K562 (cell line): ENCODE measurements around the gene PRKAG2. TPM values are rescaled to one million over a fixed set of nuclear protein-coding genes. Genes with fewer than 3 reads are reported as not detected.

Source experiments
- BRD9 ChIP-seq: fragments of 450-650 bp; IDR thresholded peaks from 2 replicates; pipeline ENCODE4 v1.6.1; 2018; ENCODE audit warnings: low read depth; ENCODE audit not compliant: partially characterized antibody
- CREM ChIP-seq: IDR thresholded peaks from 2 replicates; pipeline ENCODE4 v1.6.1; 2014; ENCODE audit warnings: antibody characterized with exemption, low read depth
- DPF2 ChIP-seq: fragments of 450-650 bp; IDR thresholded peaks from 2 replicates; pipeline ENCODE4 v1.6.1; 2016
- GABPB1 ChIP-seq: sonication (generic); formaldehyde crosslinking; IDR thresholded peaks from 2 replicates; pipeline ENCODE4 v1.8.0; 2022; ENCODE audit warnings: mild to moderate bottlenecking, missing genetic modification reagents
- GATAD2B ChIP-seq: fragments of 450-650 bp; IDR thresholded peaks from 2 replicates; pipeline ENCODE4 v1.6.1; 2017; ENCODE audit warnings: mild to moderate bottlenecking, borderline replicate concordance
- GTF2A2 ChIP-seq: IDR thresholded peaks from 2 replicates; pipeline ENCODE4 v1.6.1; 2016; ENCODE audit warnings: mild to moderate bottlenecking, missing genetic modification characterization, missing compliant biosample characterization
- HDAC1 ChIP-seq, 2 experiments: fragments of 450-650 bp; IDR thresholded peaks; 2 replicates each; pipeline ENCODE4 v1.6.1; 2016 to 2017; ENCODE audit warnings: inconsistent platforms in 1 of 2, mild to moderate bottlenecking in 1 of 2, moderate library complexity in 1 of 2
- ILF3 ChIP-seq: fragments of 450-650 bp; IDR thresholded peaks from 2 replicates; pipeline ENCODE4 v1.6.1; 2018; ENCODE audit warnings: antibody characterized with exemption, mild to moderate bottlenecking, moderate library complexity, borderline replicate concordance
- KDM1A ChIP-seq, 2 experiments: fragments of 450-650 bp; IDR thresholded peaks; 2 replicates each; pipeline ENCODE4 v1.6.1; 2016; ENCODE audit warnings: mild to moderate bottlenecking in 2 of 2
- RBM22 ChIP-seq: fragments of 200-400 bp; formaldehyde crosslinking; IDR thresholded peaks from 2 replicates; pipeline ENCODE4 v1.6.1; 2018; ENCODE audit warnings: low read length, low read depth; ENCODE audit not compliant: poor library complexity, severe bottlenecking
- SP1 ChIP-seq: sonication (generic); formaldehyde crosslinking; IDR thresholded peaks from 2 replicates; pipeline ENCODE4 v1.8.1; 2022; ENCODE audit warnings: mild to moderate bottlenecking, missing genetic modification reagents
- SRF ChIP-seq, 2 experiments: fragments of 250-450, 450-650 bp in 1 of 2; sonication (Bioruptor Pico) in 1 of 2; sonication (generic) in 1 of 2; formaldehyde crosslinking; IDR thresholded peaks; 2 replicates each; pipeline versions ENCODE4 v1.5.0 to v1.5.1; 2020 to 2022; ENCODE audit warnings: mild to moderate bottlenecking in 1 of 2, missing genetic modification reagents in 1 of 2
- TCF3 ChIP-seq: sonication (generic); formaldehyde crosslinking; IDR thresholded peaks from 2 replicates; pipeline ENCODE4 v1.4.0; 2020; ENCODE audit warnings: mild to moderate bottlenecking, missing genetic modification reagents
- TGIF2 ChIP-seq: sonication (generic); formaldehyde crosslinking; IDR thresholded peaks from 2 replicates; pipeline ENCODE4 v1.8.1; 2022; ENCODE audit warnings: mild to moderate bottlenecking, missing genetic modification reagents, moderate library complexity
- ZC3H11A ChIP-seq: IDR thresholded peaks from 2 replicates; pipeline ENCODE4 v1.6.1; 2012; ENCODE audit warnings: low read depth, low read length, improper control_type of control experiment
- ZKSCAN1 ChIP-seq: fragments of 150-350 bp; IDR thresholded peaks from 2 replicates; pipeline ENCODE4 v1.6.1; 2016; ENCODE audit warnings: low read depth, low read length
- ZNF316 ChIP-seq: fragments of 450-650 bp; IDR thresholded peaks from 2 replicates; pipeline ENCODE4 v1.6.1; 2016
- ZNF354B ChIP-seq: fragments of 250-450 bp; sonication (Bioruptor Pico); IDR thresholded peaks from 2 replicates; pipeline ENCODE4 v1.4.0; 2020
- ZNF449 ChIP-seq: fragments of 250-450 bp; sonication (Bioruptor Pico); IDR thresholded peaks from 2 replicates; pipeline ENCODE4 v1.8.0; 2022; ENCODE audit warnings: moderate library complexity, mild to moderate bottlenecking, inconsistent platforms
- ZNF76 ChIP-seq: fragments of 250-450 bp; sonication (Bioruptor Pico); IDR thresholded peaks from 2 replicates; pipeline ENCODE4 v1.4.0; 2020; ENCODE audit warnings: mild to moderate bottlenecking, moderate library complexity, borderline replicate concordance
- ZNF778 ChIP-seq: fragments of 450-650 bp; formaldehyde crosslinking; IDR thresholded peaks from 2 replicates; pipeline ENCODE4 v1.4.0; 2020; ENCODE audit warnings: mild to moderate bottlenecking, moderate library complexity
- polyA plus RNA-seq, 8 experiments: library from polyadenylated mRNA; depleted of rRNA in 4 of 8; stranded (reverse) in 5 of 8; unstranded in 3 of 8; fragments of >200 nt; fragmentation: Nextera tagmentation in 2 of 8; fragmentation: Illumina TruSeq in 1 of 8; extraction: Ambion mirVana in 2 of 8; extraction: Trizol in 1 of 8; gene quantifications; 2 replicates each; pipeline versions ENCODE4 v1.2.1 to v1.2.3, GENCODE V29; 2011 to 2014; ENCODE audit warnings: inconsistent platforms in 1 of 8, missing spikeins in 1 of 8
- total RNA-seq, 7 experiments: library from RNA; depleted of rRNA in 6 of 7; stranded (reverse); fragments of >200 nt in 6 of 7; fragmentation: Illumina TruSeq in 2 of 7; extraction: Trizol in 2 of 7; gene quantifications; 2 replicates each; pipeline versions ENCODE4 v1.2.1 to v1.2.3, GENCODE V29; 2011 to 2021; ENCODE audit warnings: low replicate concordance in 1 of 7
- TF ChIP-seq, protein P1 (sequence below): sonication (generic); formaldehyde crosslinking; IDR thresholded peaks from 2 replicates; pipeline ENCODE4 v1.8.1; 2023; ENCODE audit warnings: mild to moderate bottlenecking, missing genetic modification reagents
- TF ChIP-seq, protein P2 (sequence below): fragments of 450-650 bp; formaldehyde crosslinking; IDR thresholded peaks from 2 replicates; pipeline ENCODE4 v1.4.0; 2020; ENCODE audit warnings: mild to moderate bottlenecking, mixed read lengths
- TF ChIP-seq, protein P3 (sequence below): fragments of 450-650 bp; formaldehyde crosslinking; IDR thresholded peaks from 2 replicates; pipeline ENCODE4 v1.4.0; 2020; ENCODE audit warnings: mild to moderate bottlenecking, moderate library complexity

The PRKAG2 gene
- total and polyA plus RNA-seq, 9 of the 15 experiments (the other 6 are each of a cell fraction or from before 2014, with no cell fraction given): 0.99 to 5.6 (median 3.3) TPM

- TF ChIP-seq ILF3 (no peak), TGIF2 (CRISPR knock-in tag) (0 out of 2 replicates have a peak, but pooled peaks have one; percentile 58), ZNF354B (CRISPR knock-in tag) (no peak), KDM1A (IDR thresholded peaks at IDR 0.05) (peak in 1 of 2 experiments; percentile 56; a peak in 1 of 4 replicates), ZC3H11A (no peak), BRD9 (no peak), ZNF316 (peak; percentile 72), ZKSCAN1 (0 out of 2 replicates have a peak, but pooled peaks have one; percentile 12), TCF3 (0 out of 2 replicates have a peak, but pooled peaks have one; percentile 5), HDAC1 (IDR thresholded peaks at IDR 0.05) (0 out of 4 replicates have a peak, but pooled peaks of 1 of the 2 experiments have one; percentile 48), GTF2A2 (tag) (no peak), SP1 (CRISPR knock-in tag) (no peak), DPF2 (0 out of 2 replicates have a peak, but pooled peaks have one; percentile 18), GABPB1 (CRISPR knock-in tag) (0 out of 2 replicates have a peak, but pooled peaks have one; percentile 32), ZNF449 (CRISPR knock-in tag) (no peak), SRF (CRISPR knock-in tag; IDR thresholded peaks at IDR 0.05) (no peak), CREM (no peak), GATAD2B (0 out of 2 replicates have a peak, but pooled peaks have one; percentile 29), ZNF778 (CRISPR knock-in tag) (no peak), RBM22 (no peak), ZNF76 (CRISPR knock-in tag) (no peak)
- TF ChIP-seq, protein P1, sequence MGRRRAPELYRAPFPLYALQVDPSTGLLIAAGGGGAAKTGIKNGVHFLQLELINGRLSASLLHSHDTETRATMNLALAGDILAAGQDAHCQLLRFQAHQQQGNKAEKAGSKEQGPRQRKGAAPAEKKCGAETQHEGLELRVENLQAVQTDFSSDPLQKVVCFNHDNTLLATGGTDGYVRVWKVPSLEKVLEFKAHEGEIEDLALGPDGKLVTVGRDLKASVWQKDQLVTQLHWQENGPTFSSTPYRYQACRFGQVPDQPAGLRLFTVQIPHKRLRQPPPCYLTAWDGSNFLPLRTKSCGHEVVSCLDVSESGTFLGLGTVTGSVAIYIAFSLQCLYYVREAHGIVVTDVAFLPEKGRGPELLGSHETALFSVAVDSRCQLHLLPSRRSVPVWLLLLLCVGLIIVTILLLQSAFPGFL (CRISPR knock-in tag): no peak
- TF ChIP-seq, protein P2, sequence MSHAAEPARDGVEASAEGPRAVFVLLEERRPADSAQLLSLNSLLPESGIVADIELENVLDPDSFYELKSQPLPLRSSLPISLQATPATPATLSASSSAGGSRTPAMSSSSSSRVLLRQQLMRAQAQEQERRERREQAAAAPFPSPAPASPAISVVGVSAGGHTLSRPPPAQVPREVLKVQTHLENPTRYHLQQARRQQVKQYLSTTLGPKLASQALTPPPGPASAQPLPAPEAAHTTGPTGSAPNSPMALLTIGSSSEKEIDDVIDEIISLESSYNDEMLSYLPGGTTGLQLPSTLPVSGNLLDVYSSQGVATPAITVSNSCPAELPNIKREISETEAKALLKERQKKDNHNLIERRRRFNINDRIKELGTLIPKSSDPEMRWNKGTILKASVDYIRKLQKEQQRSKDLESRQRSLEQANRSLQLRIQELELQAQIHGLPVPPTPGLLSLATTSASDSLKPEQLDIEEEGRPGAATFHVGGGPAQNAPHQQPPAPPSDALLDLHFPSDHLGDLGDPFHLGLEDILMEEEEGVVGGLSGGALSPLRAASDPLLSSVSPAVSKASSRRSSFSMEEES: no peak
- TF ChIP-seq, protein P3, sequence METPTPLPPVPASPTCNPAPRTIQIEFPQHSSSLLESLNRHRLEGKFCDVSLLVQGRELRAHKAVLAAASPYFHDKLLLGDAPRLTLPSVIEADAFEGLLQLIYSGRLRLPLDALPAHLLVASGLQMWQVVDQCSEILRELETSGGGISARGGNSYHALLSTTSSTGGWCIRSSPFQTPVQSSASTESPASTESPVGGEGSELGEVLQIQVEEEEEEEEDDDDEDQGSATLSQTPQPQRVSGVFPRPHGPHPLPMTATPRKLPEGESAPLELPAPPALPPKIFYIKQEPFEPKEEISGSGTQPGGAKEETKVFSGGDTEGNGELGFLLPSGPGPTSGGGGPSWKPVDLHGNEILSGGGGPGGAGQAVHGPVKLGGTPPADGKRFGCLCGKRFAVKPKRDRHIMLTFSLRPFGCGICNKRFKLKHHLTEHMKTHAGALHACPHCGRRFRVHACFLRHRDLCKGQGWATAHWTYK: 0 out of 2 replicates have a peak, but pooled peaks have one; percentile 39
These were observed 358.6 kb downstream of the PRKAG2 start (continued) for GRCh38 chr7:151518105-151518946.
